Heart left ventricle (tissue), 16 donors: ENCODE measurements around the gene GNPTG. TPM values are rescaled to one million over a fixed set of nuclear protein-coding genes. Genes with fewer than 3 reads are reported as not detected.

Experiments used
- ATAC-seq, 4 donors: fragments of 200-7000 bp; cut with Tn5 transposase; one replicate each; pipeline ENCODE4 v1.9.1; 2020 to 2022; ENCODE audit warnings: moderate library complexity in 4 of 4, mild to moderate bottlenecking in 3 of 4, moderate number of reproducible peaks in 1 of 4
- DNase-seq, 5 donors: peaks; one replicate each; pipeline ENCODE4 v3.0.0-alpha.2; 2020
- H3K27ac ChIP-seq, 12 donors: fragments of 200-600 bp; sonication (generic) in 4 of 12; one replicate each; pipeline versions ENCODE4 v1.5.0 to v1.8.0; 2016 to 2022; ENCODE audit warnings: mild to moderate bottlenecking in 2 of 12
- H3K27me3 ChIP-seq, 9 donors: fragments of 200-600 bp; sonication (generic) in 2 of 9; one replicate each; pipeline versions ENCODE4 v1.5.1 to v1.8.0; 2016 to 2022; ENCODE audit warnings: mild to moderate bottlenecking in 3 of 9
- H3K36me3 ChIP-seq, 9 donors: fragments of 200-600 bp; sonication (generic) in 2 of 9; one replicate each; pipeline versions ENCODE4 v1.5.0 to v1.8.0; 2018 to 2022; ENCODE audit warnings: mild to moderate bottlenecking in 2 of 9
- H3K4me1 ChIP-seq, 12 donors: fragments of 200-600 bp; sonication (generic) in 4 of 12; one replicate each; pipeline versions ENCODE4 v1.5.0 to v1.8.0; 2016 to 2022; ENCODE audit warnings: mild to moderate bottlenecking in 3 of 12
- H3K4me3 ChIP-seq, 12 donors: fragments of 200-600 bp; sonication (generic) in 4 of 12; one replicate each; pipeline versions ENCODE4 v1.5.0 to v1.8.0; 2017 to 2022; ENCODE audit warnings: mild to moderate bottlenecking in 9 of 12, moderate library complexity in 4 of 12
- H3K9me3 ChIP-seq, 12 donors: fragments of 200-600 bp; sonication (generic) in 4 of 12; one replicate each; pipeline versions ENCODE4 v1.5.0 to v1.8.0; 2016 to 2022; ENCODE audit warnings: mild to moderate bottlenecking in 1 of 12
- CTCF ChIP-seq, 12 donors: fragments of 200-600 bp; sonication (generic) in 4 of 12; IDR thresholded peaks; one replicate each; pipeline versions ENCODE4 v1.5.0 to v1.8.0; 2018 to 2022; ENCODE audit warnings: antibody characterized with exemption in 12 of 12, mild to moderate bottlenecking in 5 of 12
- POLR2A ChIP-seq, 2 donors: fragments of 450-650 bp; IDR thresholded peaks; one replicate each; pipeline ENCODE4 v1.6.1; 2017; ENCODE audit warnings: antibody characterized with exemption in 2 of 2, mild to moderate bottlenecking in 2 of 2, moderate library complexity in 2 of 2
- WGBS, 4 donors: extraction: QIAGEN DNeasy Blood & Tissue Kit in 2 of 4; methylation state at CpG; one replicate each; pipeline versions ENCODE4 v1.1.5 to v1.1.7; 2013 to 2018; 5-methylcytosine and 5-hydroxymethylcytosine counted together
- intact Hi-C, 10 donors: fragments of 100-400 bp; cut with DNase I; formaldehyde crosslinking; loops; one replicate each; pipeline versions ENCODE4 v1.11.1 to v1.14.2; 2022
- polyA plus RNA-seq, 2 donors: library from polyadenylated mRNA; stranded (reverse); fragments of 200-250 nt; gene quantifications; one replicate each; pipeline ENCODE4 v1.2.3, GENCODE V29; 2013
- total RNA-seq, 9 donors: library from RNA; depleted of rRNA in 2 of 9; stranded (reverse); fragments of >200 nt in 2 of 9; fragmentation: NEBNext Ultra II Directional in 3 of 9; extraction: Animal tissue kit (Norgen Biotek cat#: 25700) in 3 of 9; gene quantifications; one replicate each; pipeline versions ENCODE4 v1.1.0 to v1.2.4, GENCODE V29; 2016 to 2023
- donor health status: ischemic (EF 13 %, LVEDD 7.1; RV severe dilation, severe dysfunction).
- donor health status: healthy with polysubstance abuse.
- donor health status: DM: no; HTN: yes; CAD: no.
- donor health status: DM: no; HTN: no; CAD: no.
- donor health status: ischemic (EF 25% LVEDD 6.9; RV normal size, moderate dysfunction).
- donor health status: ischemic (EF 25% LVEDD 5.7; RV mildly dilated, moderate dysfunction).
- donor health status: healthy.
- donor health status: DM: yes; HTN: yes; CAD: no.
- donor health status: ischemic (EF 35%, LVEDD 5.7; RV mildly dilated, moderate dysfunction).
- donor health status: nonischemic (EF 11% LVEDD 7.7; RV severe dilation, severe dysfunction).
- donor health status: DM: yes; HTN: yes; CAD: no.
- donor health status: PGD.
- donor health status: ischemic (EF 29% LVEDD 5.4; RV normal size, mild dysfunction).
- donor health status: nonischemic (EF 23%, LVEDD 6.1; RV moderate dilation, normal function).

The GNPTG gene
- total and polyA plus RNA-seq, 11 donors = 25.4 to 54.2 (median 31.9) TPM

GRCh38 chr16:1398826-1399581 is 47.3 kb downstream of the GNPTG start:
- ATAC-seq = peak in 1 of 4 donors; percentile 21
- intact Hi-C loops = no loop called here
- no peaks in the 10 kb centered on the region for H3K9me3 ChIP-seq
- no peaks in the 10 kb centered on the region for H3K4me1 ChIP-seq
- H3K27ac ChIP-seq = no peak overlapping the region
- no peak for DNase-seq
- no peak overlapping the region for H3K4me3 ChIP-seq
- TF ChIP-seq POLR2A (IDR thresholded peaks at IDR 0.05) (no peak), CTCF (IDR thresholded peaks at IDR 0.05) (no peak)
- peaks cover 0 to 84% (median 75%) of the 10 kb centered on the region in 9 donors for H3K36me3 ChIP-seq
- 92 to 97% (median 96%) methylated on average over 30 to 38 of the region's 38 CpGs for WGBS, 4 donors
- no peaks in the 10 kb centered on the region for H3K27me3 ChIP-seq

GRCh38 chr16:1401061-1401757 is 49.5 kb downstream of the GNPTG start:
- Histone ChIP-seq H3K4me3 (no peak overlapping the region), H3K4me1 (no peaks in the 10 kb centered on the region), H3K9me3 (no peaks in the 10 kb centered on the region), H3K36me3 (peaks cover 0 to 81% (median 64%) of the 10 kb centered on the region in 9 donors), H3K27ac (no peak overlapping the region), H3K27me3 (no peaks in the 10 kb centered on the region)
- DNase-seq (no peak), ATAC-seq (no peak)
- no peak for TF ChIP-seq CTCF (IDR thresholded peaks at IDR 0.05)
- TF ChIP-seq POLR2A (IDR thresholded peaks at IDR 0.05) = no peak
- WGBS, 4 donors = 83 to 91% (median 89%) methylated on average over 8 to 29 of the region's 29 CpGs
- intact Hi-C loops = loop anchor here in 1 of 10 donors (10.0 kb wide), 1 partner anchor 96 kb away; the partner anchor contains the start of gene UBE2I

GRCh38 chr16:1401758-1402154 is 50.0 kb downstream of the GNPTG start:
- peaks cover 0 to 81% (median 60%) of the 10 kb centered on the region in 9 donors for H3K36me3 ChIP-seq
- no peak overlapping the region for H3K4me3 ChIP-seq
- TF ChIP-seq POLR2A (IDR thresholded peaks at IDR 0.05) (no peak), CTCF (IDR thresholded peaks at IDR 0.05) (no peak)
- WGBS, 4 donors = 92 to 96% (median 93%) methylated on average over 11 to 13 of the region's 13 CpGs
- no peaks in the 10 kb centered on the region for H3K27me3 ChIP-seq
- no peaks in the 10 kb centered on the region for H3K9me3 ChIP-seq
- ATAC-seq = no peak
- no peak overlapping the region for H3K27ac ChIP-seq
- intact Hi-C loops = loop anchor here in 1 of 10 donors (10.0 kb wide), 1 partner anchor 97 kb away; the partner anchor contains the start of gene UBE2I
- H3K4me1 ChIP-seq = no peaks in the 10 kb centered on the region
- DNase-seq = no peak

GRCh38 chr16:1403036-1403435 is 51.3 kb downstream of the GNPTG start:
- H3K4me3 ChIP-seq = no peak overlapping the region
- TF ChIP-seq POLR2A (IDR thresholded peaks at IDR 0.05) (no peak), CTCF (IDR thresholded peaks at IDR 0.05) (no peak)
- H3K27me3 ChIP-seq = no peaks in the 10 kb centered on the region
- H3K27ac ChIP-seq = no peak overlapping the region
- H3K9me3 ChIP-seq = no peaks in the 10 kb centered on the region
- no peak for DNase-seq
- intact Hi-C loops = loop anchor here in 1 of 10 donors (10.0 kb wide), 1 partner anchor 98 kb away; the partner anchor contains the start of gene UBE2I
- H3K4me1 ChIP-seq = peaks cover 0 to 11% (median 5%) of the 10 kb centered on the region in 12 donors
- WGBS, 4 donors = 94 to 95% (median 94%) methylated on average over 18 to 22 of the region's 22 CpGs
- peaks cover 0 to 78% (median 55%) of the 10 kb centered on the region in 9 donors for H3K36me3 ChIP-seq
- no peak for ATAC-seq
